ENCODE measurements around the gene MCRS1.
"Not testable (repeated sequence)": the region's sequence is repeated elsewhere in the genome, so short reads cannot be mapped to it uniquely, and the experiment has no call there.

MCRS1 gene

GRCh38 chr12:49535921-49536525 lies 31.9 kb downstream of the MCRS1 start:
- H3K36me3 ChIP-seq (ENCODE audit: control insufficient read depth, low read depth, low read length): no peaks in the 10 kb centered on the region
- H3K4me3 ChIP-seq (ENCODE audit: low read length): no peak overlapping the region
- H3K9me3 ChIP-seq (ENCODE audit: control insufficient read depth, low read depth, low read length): no peaks in the 10 kb centered on the region
- no peak overlapping the region for H3K27ac ChIP-seq (ENCODE audit: low read length)
- peaks cover 4% of the 10 kb centered on the region for H3K4me1 ChIP-seq (ENCODE audit: control insufficient read depth, low read depth, low read length)
- H3K9ac ChIP-seq (ENCODE audit: low read length): no peak overlapping the region
- H3K27me3 ChIP-seq (ENCODE audit: control insufficient read depth, insufficient read depth, low read length): peaks cover 62% of the 10 kb centered on the region

- peaks cover 4% of the 10 kb centered on the region for H3K4me1 ChIP-seq (ENCODE audit: control insufficient read depth, low read depth, low read length)
- H3K27me3 ChIP-seq (ENCODE audit: control insufficient read depth, insufficient read depth, low read length): peaks cover 49% of the 10 kb centered on the region
- H3K27ac ChIP-seq (ENCODE audit: low read length): no peak overlapping the region
- H3K9ac ChIP-seq (ENCODE audit: low read length): no peak overlapping the region
- H3K4me3 ChIP-seq (ENCODE audit: low read length): no peak overlapping the region
- H3K36me3 ChIP-seq (ENCODE audit: control insufficient read depth, low read depth, low read length): no peaks in the 10 kb centered on the region
- H3K9me3 ChIP-seq (ENCODE audit: control insufficient read depth, low read depth, low read length): no peaks in the 10 kb centered on the region
Observed at GRCh38 chr12:49534731-49535278, 33.1 kb downstream of the MCRS1 start.

- H3K9ac ChIP-seq (ENCODE audit: low read length); H3K4me1 ChIP-seq (ENCODE audit: control insufficient read depth, low read depth, low read length); H3K36me3 ChIP-seq (ENCODE audit: control insufficient read depth, low read depth, low read length); H3K9me3 ChIP-seq (ENCODE audit: control insufficient read depth, low read depth, low read length); H3K27ac ChIP-seq (ENCODE audit: low read length); H3K4me3 ChIP-seq (ENCODE audit: low read length): not testable (repeated sequence)
- H3K27me3 ChIP-seq (ENCODE audit: control insufficient read depth, insufficient read depth, low read length): peaks cover 43% of the 10 kb centered on the region
Observed at GRCh38 chr12:49534122-49534521, 33.8 kb downstream of the MCRS1 start.

GRCh38 chr12:49533331-49533730 lies 34.6 kb downstream of the MCRS1 start:
- Histone ChIP-seq H3K9ac (ENCODE audit: low read length) (no peak overlapping the region), H3K4me1 (ENCODE audit: control insufficient read depth, low read depth, low read length) (peaks cover 4% of the 10 kb centered on the region), H3K9me3 (ENCODE audit: control insufficient read depth, low read depth, low read length) (no peaks in the 10 kb centered on the region), H3K27ac (ENCODE audit: low read length) (no peak overlapping the region), H3K4me3 (ENCODE audit: low read length) (no peak overlapping the region), H3K27me3 (ENCODE audit: control insufficient read depth, insufficient read depth, low read length) (peaks cover 35% of the 10 kb centered on the region), H3K36me3 (ENCODE audit: control insufficient read depth, low read depth, low read length) (no peaks in the 10 kb centered on the region)

GRCh38 chr12:49531745-49532144 lies 36.2 kb downstream of the MCRS1 start:
- H3K4me1 ChIP-seq (ENCODE audit: control insufficient read depth, low read depth, low read length): no peaks in the 10 kb centered on the region
- H3K9me3 ChIP-seq (ENCODE audit: control insufficient read depth, low read depth, low read length): no peaks in the 10 kb centered on the region
- no peak overlapping the region for H3K4me3 ChIP-seq (ENCODE audit: low read length)
- no peak overlapping the region for H3K9ac ChIP-seq (ENCODE audit: low read length)
- H3K27me3 ChIP-seq (ENCODE audit: control insufficient read depth, insufficient read depth, low read length): peaks cover 19% of the 10 kb centered on the region
- no peak overlapping the region for H3K27ac ChIP-seq (ENCODE audit: low read length)
- H3K36me3 ChIP-seq (ENCODE audit: control insufficient read depth, low read depth, low read length): no peaks in the 10 kb centered on the region

GRCh38 chr12:49529414-49529813 lies 38.5 kb downstream of the MCRS1 start:
- Histone ChIP-seq H3K9ac (ENCODE audit: low read length) (no peak overlapping the region), H3K4me1 (ENCODE audit: control insufficient read depth, low read depth, low read length) (no peaks in the 10 kb centered on the region), H3K27me3 (ENCODE audit: control insufficient read depth, insufficient read depth, low read length) (no peaks in the 10 kb centered on the region), H3K27ac (ENCODE audit: low read length) (no peak overlapping the region), H3K9me3 (ENCODE audit: control insufficient read depth, low read depth, low read length) (no peaks in the 10 kb centered on the region), H3K36me3 (ENCODE audit: control insufficient read depth, low read depth, low read length) (peaks cover 4% of the 10 kb centered on the region), H3K4me3 (ENCODE audit: low read length) (no peak overlapping the region)

- Histone ChIP-seq H3K9ac (ENCODE audit: low read length) (no peak overlapping the region), H3K4me1 (ENCODE audit: control insufficient read depth, low read depth, low read length) (no peaks in the 10 kb centered on the region), H3K9me3 (ENCODE audit: control insufficient read depth, low read depth, low read length) (no peaks in the 10 kb centered on the region), H3K36me3 (ENCODE audit: control insufficient read depth, low read depth, low read length) (peaks cover 8% of the 10 kb centered on the region), H3K4me3 (ENCODE audit: low read length) (no peak overlapping the region), H3K27me3 (ENCODE audit: control insufficient read depth, insufficient read depth, low read length) (no peaks in the 10 kb centered on the region), H3K27ac (ENCODE audit: low read length) (no peak overlapping the region)
Observed at GRCh38 chr12:49527361-49528130, 40.4 kb downstream of the MCRS1 start.

- Histone ChIP-seq H3K9me3 (ENCODE audit: control insufficient read depth, low read depth, low read length) (no peaks in the 10 kb centered on the region), H3K4me3 (ENCODE audit: low read length) (no peak overlapping the region), H3K27ac (ENCODE audit: low read length) (no peak overlapping the region), H3K4me1 (ENCODE audit: control insufficient read depth, low read depth, low read length) (no peaks in the 10 kb centered on the region), H3K9ac (ENCODE audit: low read length) (no peak overlapping the region), H3K36me3 (ENCODE audit: control insufficient read depth, low read depth, low read length) (peaks cover 8% of the 10 kb centered on the region), H3K27me3 (ENCODE audit: control insufficient read depth, insufficient read depth, low read length) (no peaks in the 10 kb centered on the region)
Observed at GRCh38 chr12:49525942-49526341, 42.0 kb downstream of the MCRS1 start.

- no peak overlapping the region for H3K9ac ChIP-seq (ENCODE audit: low read length)
- peaks cover 8% of the 10 kb centered on the region for H3K36me3 ChIP-seq (ENCODE audit: control insufficient read depth, low read depth, low read length)
- no peaks in the 10 kb centered on the region for H3K9me3 ChIP-seq (ENCODE audit: control insufficient read depth, low read depth, low read length)
- no peaks in the 10 kb centered on the region for H3K4me1 ChIP-seq (ENCODE audit: control insufficient read depth, low read depth, low read length)
- H3K4me3 ChIP-seq (ENCODE audit: low read length): no peak overlapping the region
- H3K27me3 ChIP-seq (ENCODE audit: control insufficient read depth, insufficient read depth, low read length): no peaks in the 10 kb centered on the region
- H3K27ac ChIP-seq (ENCODE audit: low read length): no peak overlapping the region
Observed at GRCh38 chr12:49524660-49525324, 43.1 kb downstream of the MCRS1 start.

GRCh38 chr12:49521389-49521788 lies 46.6 kb downstream of the MCRS1 start:
- H3K27ac ChIP-seq (ENCODE audit: low read length): no peak overlapping the region
- H3K9me3 ChIP-seq (ENCODE audit: control insufficient read depth, low read depth, low read length): no peaks in the 10 kb centered on the region
- no peak overlapping the region for H3K9ac ChIP-seq (ENCODE audit: low read length)
- no peaks in the 10 kb centered on the region for H3K4me1 ChIP-seq (ENCODE audit: control insufficient read depth, low read depth, low read length)
- peaks cover 8% of the 10 kb centered on the region for H3K36me3 ChIP-seq (ENCODE audit: control insufficient read depth, low read depth, low read length)
- no peaks in the 10 kb centered on the region for H3K27me3 ChIP-seq (ENCODE audit: control insufficient read depth, insufficient read depth, low read length)
- no peak overlapping the region for H3K4me3 ChIP-seq (ENCODE audit: low read length)

GRCh38 chr12:49519574-49519936 lies 48.4 kb downstream of the MCRS1 start:
- Histone ChIP-seq H3K36me3 (ENCODE audit: control insufficient read depth, low read depth, low read length) (peaks cover 5% of the 10 kb centered on the region), H3K27me3 (ENCODE audit: control insufficient read depth, insufficient read depth, low read length) (no peaks in the 10 kb centered on the region), H3K4me1 (ENCODE audit: control insufficient read depth, low read depth, low read length) (no peaks in the 10 kb centered on the region), H3K27ac (ENCODE audit: low read length) (no peak overlapping the region), H3K4me3 (ENCODE audit: low read length) (no peak overlapping the region), H3K9me3 (ENCODE audit: control insufficient read depth, low read depth, low read length) (no peaks in the 10 kb centered on the region), H3K9ac (ENCODE audit: low read length) (no peak overlapping the region)

Data from iPS-18a (cell line).